Ovary (tissue), 9 donors: Measurements from ENCODE around the gene SNORC. TPM values are rescaled to one million over a fixed set of nuclear protein-coding genes. Genes with fewer than 3 reads are reported as not detected.

Source experiments
- DNase-seq, 5 donors: peaks; one replicate each; pipeline ENCODE4 v3.0.0-alpha.2; 2019 to 2020
- H3K27ac ChIP-seq, 2 donors: fragments of 200-600 bp; one replicate each; pipeline versions ENCODE4 v1.5.1 to v1.8.0; 2019 to 2022
- H3K27me3 ChIP-seq: fragments of 200-600 bp; one replicate; pipeline ENCODE4 v1.8.0; 2022
- H3K36me3 ChIP-seq: fragments of 200-600 bp; sonication (generic); one replicate; pipeline ENCODE4 v1.5.1; 2019
- H3K4me1 ChIP-seq: one replicate; pipeline ENCODE4 v1.8.1; 2013; ENCODE audit warnings: mild to moderate bottlenecking, moderate library complexity; ENCODE audit not compliant: insufficient read depth
- H3K4me3 ChIP-seq: fragments of 200-600 bp; sonication (generic); one replicate; pipeline ENCODE4 v1.5.1; 2017
- H3K9me3 ChIP-seq, 2 donors: fragments of 200-600 bp in 1 of 2; sonication (generic) in 1 of 2; one replicate each; pipeline versions ENCODE4 v1.5.1 to v1.8.1; 2013 to 2019; ENCODE audit warnings: mild to moderate bottlenecking in 1 of 2, moderate library complexity in 1 of 2
- CTCF ChIP-seq, 3 donors: fragments of 450-650 bp in 2 of 3; fragments of 200-600 bp in 1 of 3; IDR thresholded peaks; one replicate each; pipeline versions ENCODE4 v1.5.1 to v1.8.0; 2016 to 2022; ENCODE audit warnings: antibody characterized with exemption in 3 of 3, mild to moderate bottlenecking in 1 of 3
- EP300 ChIP-seq: sonication (generic); formaldehyde crosslinking; IDR thresholded peaks from one replicate; pipeline ENCODE4 v1.6.1; 2017; ENCODE audit warnings: antibody characterized with exemption
- POLR2A ChIP-seq: fragments of 450-650 bp; IDR thresholded peaks from one replicate; pipeline ENCODE4 v1.6.1; 2017; ENCODE audit warnings: antibody characterized with exemption, mild to moderate bottlenecking, moderate library complexity
- WGBS, 3 donors: extraction: QIAGEN DNeasy Blood & Tissue Kit in 1 of 3; methylation state at CpG; one replicate each; pipeline versions ENCODE4 v1.1.5 to v1.1.7; 2013 to 2017; 5-methylcytosine and 5-hydroxymethylcytosine counted together
- intact Hi-C, 4 donors: fragments of 100-400 bp; cut with DNase I; formaldehyde crosslinking; loops; one replicate each; pipeline versions ENCODE4 v1.11.0 to v1.15.1; 2022 to 2023
- polyA plus RNA-seq, 2 donors: library from polyadenylated mRNA; stranded (reverse); fragments of 200-250 nt in 1 of 2; fragments of 350-450 nt in 1 of 2; fragmentation: Illumina TruSeq in 1 of 2; extraction: RNeasy Lipid Tissue Mini Kit (QIAGEN cat#74804) in 1 of 2; gene quantifications; one replicate each; pipeline ENCODE4 v1.2.3, GENCODE V29; 2013 to 2014
- total RNA-seq, 7 donors: library from RNA; depleted of rRNA in 2 of 7; stranded (reverse); fragments of >200 nt in 2 of 7; fragmentation: NEBNext Ultra II Directional in 3 of 7; extraction: Animal tissue kit (Norgen Biotek cat#: 25700) in 3 of 7; gene quantifications; one replicate each; pipeline versions ENCODE4 v1.1.0 to v1.2.4, GENCODE V29; 2016 to 2023
- donor health status: DM: no; HTN: no; CAD: no; lungs with moderate emphysema.
- donor health status: DM: no; HTN: no; CAD: no.
- donor health status: Bipolar disorder and iron deficiency.
- donor health status: DM: yes; HTN: yes; CAD: no.
- donor health status: DM: no; HTN: no; CAD: no.
- donor health status: DM: yes; HTN: yes; CAD: no.

Gene SNORC
- total and polyA plus RNA-seq, 9 donors, result 0.10 to 2.9 (median 1.1) TPM

GRCh38 chr2:232874677-232875223, 4.7 kb downstream of the SNORC start:
- Histone ChIP-seq H3K36me3 (no peaks in the 10 kb centered on the region), H3K27me3 (no peaks in the 10 kb centered on the region), H3K9me3 (no peaks in the 10 kb centered on the region), H3K4me3 (no peak overlapping the region), H3K4me1 (peaks cover 4% of the 10 kb centered on the region), H3K27ac (no peak overlapping the region)
- WGBS, 3 donors, result 83 to 87% (median 84%) methylated on average over 16 of the region's 16 CpGs
- TF ChIP-seq POLR2A (no peak), EP300 (no peak), CTCF (IDR thresholded peaks at IDR 0.05) (no peak)
- intact Hi-C loops, result no loop called here
- peak in 1 of 5 donors; percentile 15 for DNase-seq

- no peak for TF ChIP-seq EP300
- no peak for TF ChIP-seq POLR2A
- TF ChIP-seq CTCF (IDR thresholded peaks at IDR 0.05), result no peak
- peak in 1 of 5 donors; percentile 24 for DNase-seq
- WGBS, 3 donors, result 16 to 38% (median 34%) methylated on average over 14 to 37 of the region's 37 CpGs
- Histone ChIP-seq H3K36me3 (no peaks in the 10 kb centered on the region), H3K4me1 (peaks cover 4% of the 10 kb centered on the region), H3K27ac (no peak overlapping the region), H3K9me3 (no peaks in the 10 kb centered on the region), H3K4me3 (peak overlapping the region; percentile 19), H3K27me3 (no peaks in the 10 kb centered on the region)
- intact Hi-C loops, result no loop called here
Measured at GRCh38 chr2:232875256-232876121, 5.4 kb downstream of the SNORC start.

- DNase-seq, result peak in 1 of 5 donors; percentile 40
- Histone ChIP-seq H3K4me1 (peaks cover 4% of the 10 kb centered on the region), H3K36me3 (no peaks in the 10 kb centered on the region), H3K9me3 (no peaks in the 10 kb centered on the region), H3K27me3 (no peaks in the 10 kb centered on the region), H3K27ac (no peak overlapping the region), H3K4me3 (peak overlapping the region; percentile 19)
- 0 to 2% (median 1%) methylated on average over 52 to 116 of the region's 119 CpGs for WGBS, 3 donors
- intact Hi-C loops, result no loop called here
- TF ChIP-seq CTCF (IDR thresholded peaks at IDR 0.05) (no peak), EP300 (no peak), POLR2A (no peak)
Measured at GRCh38 chr2:232876161-232876977, 6.3 kb downstream of the SNORC start.

GRCh38 chr2:232876978-232877441, 6.9 kb downstream of the SNORC start:
- H3K4me1 ChIP-seq, result peaks cover 4% of the 10 kb centered on the region
- DNase-seq, result peak in 1 of 5 donors; percentile 30
- no peaks in the 10 kb centered on the region for H3K36me3 ChIP-seq
- H3K4me3 ChIP-seq, result peak overlapping the region; percentile 19
- intact Hi-C loops, result no loop called here
- no peak overlapping the region for H3K27ac ChIP-seq
- no peaks in the 10 kb centered on the region for H3K9me3 ChIP-seq
- no peaks in the 10 kb centered on the region for H3K27me3 ChIP-seq
- WGBS, 3 donors, result 18 to 24% (median 19%) methylated on average over 19 to 21 of the region's 21 CpGs
- TF ChIP-seq POLR2A (no peak), EP300 (no peak), CTCF (IDR thresholded peaks at IDR 0.05) (no peak)
